Activated CD8-positive, alpha-beta memory T cell treated with anti-CD3 and anti-CD28 coated beads, Interleukin-2, amount 50 U/mL, for 24 hours (primary cell): Measurements from ENCODE around the gene BIVM.

Experiments used
- DNase-seq: peaks from one replicate; pipeline ENCODE4 v3.0.0-alpha.2; 2020; ENCODE audit errors: extremely low read depth

BIVM gene

DNA sequence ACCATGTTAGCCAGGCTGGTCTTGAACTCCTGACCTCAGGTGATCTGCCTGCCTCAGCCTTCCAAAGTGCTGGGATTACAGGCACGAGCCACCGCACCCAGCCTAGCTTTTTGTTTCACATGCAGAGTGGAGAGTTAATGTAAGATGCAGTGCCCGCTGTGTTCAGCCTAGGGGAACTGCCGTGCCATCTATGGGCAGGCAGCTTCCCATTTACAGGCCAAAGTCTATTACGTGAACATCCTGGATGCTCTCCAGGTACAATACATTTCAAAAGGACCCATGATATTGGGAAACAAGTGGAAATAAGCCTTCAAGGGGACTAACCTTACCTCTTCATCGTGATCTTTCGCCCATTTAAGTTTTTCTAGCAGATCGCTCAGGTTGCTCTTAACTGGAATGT is 10.2 kb upstream of the BIVM start:
- no peak for DNase-seq

DNA sequence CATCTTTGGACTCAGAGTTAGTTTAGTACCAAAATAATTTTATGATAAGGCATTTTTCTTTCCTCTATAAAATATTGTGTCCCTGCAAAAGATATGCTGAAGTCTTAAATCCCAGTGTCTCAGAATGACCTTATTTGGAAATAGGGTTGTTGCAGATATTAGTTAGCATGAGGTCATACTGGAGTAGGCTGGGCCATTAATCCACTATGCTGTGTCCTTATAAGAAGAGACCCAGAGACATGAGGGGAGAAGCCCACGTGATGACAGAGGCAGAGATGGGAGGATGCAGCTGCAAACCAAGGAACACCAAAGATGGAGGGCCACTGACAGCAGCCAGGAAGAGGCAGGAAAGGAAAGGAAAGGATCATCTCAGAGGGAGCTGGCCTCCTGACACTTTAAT is 6.5 kb upstream of the BIVM start:
- no peak for DNase-seq

DNA sequence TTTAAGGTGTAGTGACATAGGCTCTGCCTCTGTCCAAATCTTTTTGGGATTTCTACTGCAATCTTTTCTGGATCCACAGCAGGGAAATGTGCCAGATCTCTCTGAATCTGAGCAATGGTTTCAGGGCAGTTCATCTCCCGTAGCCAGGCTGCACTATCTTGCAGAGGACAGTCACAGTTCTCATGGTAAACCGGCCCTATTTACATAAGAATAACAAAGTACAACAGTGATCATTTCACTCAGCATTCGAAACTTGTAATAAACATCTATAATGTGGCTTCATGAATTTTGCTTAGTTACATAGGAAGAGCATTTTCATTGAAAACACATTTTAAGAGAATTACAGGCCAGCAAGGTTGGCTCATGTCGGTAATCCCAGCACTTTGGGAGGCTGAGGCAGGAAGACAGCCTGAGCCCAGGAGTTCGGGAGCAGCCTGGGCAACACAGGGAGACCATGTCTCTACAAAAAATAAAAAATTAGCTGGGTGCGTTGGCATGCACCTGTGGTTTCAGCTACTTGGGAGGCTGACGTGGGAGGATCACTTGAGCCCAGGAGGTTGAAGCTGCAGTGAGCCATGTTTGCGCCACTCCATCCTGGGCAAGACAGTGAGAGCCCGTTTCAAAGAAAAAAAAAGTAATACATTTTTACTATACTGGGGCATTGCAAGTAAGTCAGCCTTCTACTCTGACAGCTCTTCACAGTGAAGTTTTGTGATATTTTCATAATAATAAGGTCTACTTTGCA is 5.1 kb upstream of the BIVM start:
- DNase-seq = no peak

DNA sequence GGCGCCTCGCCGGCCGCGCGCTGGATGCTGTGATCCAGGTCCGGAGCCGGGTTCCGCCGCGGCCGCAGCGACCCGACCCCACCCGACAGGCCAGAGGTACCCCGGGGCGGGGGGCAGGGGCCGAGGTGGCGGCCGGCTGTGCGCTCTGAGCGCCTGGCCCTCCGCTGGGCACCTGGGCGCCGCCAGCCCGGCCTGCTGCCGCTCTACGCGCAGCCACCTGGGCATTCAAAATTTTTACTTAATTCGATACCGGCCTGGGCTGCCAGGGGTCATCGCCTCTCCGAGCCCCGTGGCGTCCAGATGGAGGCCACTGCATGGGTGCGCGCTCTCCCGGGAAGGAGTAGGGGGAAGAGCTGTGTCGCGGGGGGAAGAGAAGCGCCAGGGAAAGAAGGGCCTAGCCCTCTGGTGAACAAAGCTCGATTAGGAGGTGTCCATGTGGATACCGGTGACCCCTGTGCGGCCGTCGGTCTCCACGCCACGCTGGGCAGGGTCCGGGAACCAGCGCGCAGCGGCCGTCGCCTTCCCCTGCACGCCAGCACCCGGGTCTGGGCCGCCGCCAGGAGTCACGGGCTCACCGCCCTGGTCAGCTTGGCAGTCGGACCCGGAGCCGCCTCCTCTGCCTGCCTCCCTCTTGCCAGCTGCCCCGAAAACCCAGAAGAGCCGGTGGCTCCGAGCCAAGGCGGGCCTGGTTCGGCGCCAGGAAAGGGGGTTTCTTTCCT is 666 bp downstream of the BIVM start:
- DNase-seq = no peak

DNA sequence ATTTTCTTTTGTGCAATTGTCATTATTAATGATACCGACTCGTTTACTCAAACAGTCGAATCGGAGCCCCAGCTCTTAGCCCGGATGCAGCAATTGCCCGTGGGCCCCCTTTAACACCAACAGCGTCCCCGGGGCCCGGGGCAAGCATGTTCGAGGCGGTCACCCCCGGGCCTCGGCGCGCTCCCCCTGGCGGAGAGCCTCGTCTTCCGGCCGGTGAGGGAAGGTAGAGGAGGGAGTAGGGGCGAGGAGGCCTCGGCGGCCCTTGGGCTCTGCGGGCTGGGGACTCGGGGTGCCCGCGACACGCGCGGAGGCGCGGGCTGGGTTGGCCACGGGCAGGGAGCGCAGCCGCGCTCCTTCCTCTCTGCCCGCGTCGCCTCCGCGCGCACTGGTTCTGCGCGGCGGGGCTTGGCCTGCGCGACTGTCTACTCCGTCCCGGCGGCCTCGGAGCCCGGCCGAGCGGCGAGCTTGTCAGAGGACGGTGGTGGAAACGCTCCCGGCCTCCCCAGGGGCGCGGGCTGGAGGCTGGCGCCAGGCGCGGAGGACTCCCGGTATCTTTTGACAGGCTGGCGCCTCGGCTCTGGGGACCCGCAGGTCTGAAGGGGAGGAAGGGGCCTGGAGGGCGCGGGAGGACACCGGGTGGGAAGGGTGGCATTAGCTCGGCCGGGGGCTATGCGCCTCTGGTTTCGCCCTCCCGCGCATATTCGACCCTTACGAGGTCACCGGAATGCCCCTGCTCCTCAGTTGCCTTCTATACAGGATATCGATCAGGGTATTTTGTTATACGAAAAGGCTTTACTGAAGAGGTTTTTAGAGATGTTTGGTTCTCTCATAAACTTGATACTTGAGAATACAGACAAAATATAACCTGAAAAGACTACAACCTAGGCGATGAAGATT is 1.5 kb downstream of the BIVM start:
- DNase-seq = peak; percentile 49

DNA sequence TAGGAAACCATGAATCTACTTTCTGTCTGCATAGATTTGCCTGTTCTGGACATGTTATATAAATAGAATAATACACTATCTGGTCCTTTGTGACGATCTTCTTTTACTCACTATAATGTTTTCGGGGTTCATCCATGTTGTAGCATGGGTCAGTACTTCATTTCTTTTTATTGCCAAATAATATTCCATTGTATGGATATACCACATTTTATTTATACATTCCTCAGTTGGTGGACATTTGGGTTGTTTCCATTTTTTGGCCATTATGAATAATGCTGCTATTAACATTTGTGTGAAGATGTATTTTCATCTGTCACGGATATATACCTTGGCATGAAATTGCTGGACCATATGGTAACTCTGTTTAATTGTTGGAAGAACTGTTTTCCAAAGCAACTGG is 6.8 kb downstream of the BIVM start:
- DNase-seq = no peak

DNA sequence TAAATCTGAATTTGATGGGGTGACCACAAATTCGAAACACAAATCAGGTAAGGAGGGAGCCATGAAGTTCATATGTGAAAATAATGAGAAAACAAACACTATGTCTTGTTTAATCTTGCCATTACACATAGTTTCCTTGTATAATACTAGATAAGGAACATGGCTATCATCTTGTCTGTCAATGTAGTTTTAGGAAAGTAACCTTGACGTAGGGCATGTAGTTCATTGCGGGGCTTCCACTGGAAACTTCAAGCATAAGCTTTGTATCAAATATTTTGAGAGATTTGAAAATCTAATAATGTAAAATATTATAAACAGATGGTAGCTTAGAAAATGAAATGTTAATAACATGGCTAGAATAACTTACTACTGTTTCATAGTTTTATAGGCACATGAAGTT is 8.8 kb downstream of the BIVM start:
- DNase-seq = no peak

DNA sequence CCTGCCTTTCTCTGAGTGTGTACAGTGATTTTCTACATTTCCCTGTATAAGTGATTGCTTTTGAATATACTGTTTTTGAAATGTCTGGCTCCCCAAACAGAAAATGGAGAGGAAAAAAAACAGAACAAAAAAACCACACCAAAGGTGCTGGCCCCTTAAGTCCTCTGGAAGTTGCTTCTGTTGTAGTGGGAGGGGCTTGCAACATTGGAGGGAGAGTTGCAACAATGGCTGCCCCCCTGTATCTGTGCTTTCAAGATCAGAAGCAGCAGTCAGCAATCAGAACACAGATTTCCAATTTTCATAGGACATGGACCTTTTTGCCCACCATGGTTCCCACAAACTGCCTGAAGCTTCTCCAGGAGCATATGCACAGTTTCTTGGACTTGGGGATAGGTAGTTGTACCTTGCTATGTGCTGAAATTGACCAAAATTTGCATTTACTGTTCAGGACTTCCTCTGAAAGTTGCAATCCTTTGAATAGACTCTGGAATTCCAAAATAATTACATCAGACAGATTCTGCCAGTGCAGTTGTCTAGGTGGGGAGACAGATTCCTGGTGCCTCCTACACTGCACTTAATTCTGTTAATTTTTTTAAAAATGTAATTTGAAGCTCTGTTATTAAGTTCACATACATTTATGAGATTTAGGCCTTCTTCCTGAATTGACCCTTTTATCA is 13.8 kb downstream of the BIVM start:
- no peak for DNase-seq

DNA sequence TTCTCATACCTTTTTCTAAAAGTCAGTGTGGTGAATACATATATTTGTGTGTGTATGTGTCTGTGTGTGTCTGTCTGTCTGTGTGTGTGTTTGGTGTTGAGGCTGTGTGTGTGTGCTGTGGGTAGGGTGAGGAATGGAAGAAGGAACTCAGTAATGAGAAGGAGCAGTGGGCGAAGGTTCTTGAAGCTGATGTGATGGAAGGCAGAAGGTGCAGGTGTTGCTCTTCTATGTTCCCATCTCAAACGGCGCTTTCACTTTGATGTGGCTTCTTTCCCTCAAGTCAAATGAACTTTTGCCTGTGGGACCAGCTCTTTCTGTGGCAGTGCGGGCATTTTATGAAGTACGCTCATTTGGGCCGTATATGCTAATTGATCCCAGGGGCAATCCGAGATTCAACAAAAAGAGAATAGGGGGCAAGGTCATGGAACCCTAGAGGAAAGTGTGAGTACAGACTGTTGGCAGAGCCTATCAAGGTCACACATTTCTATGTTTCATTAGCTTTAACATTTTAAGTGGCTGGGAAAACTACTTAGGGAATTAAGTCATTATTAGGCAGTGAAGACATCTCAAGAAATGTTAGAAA is 15.2 kb downstream of the BIVM start:
- no peak for DNase-seq

DNA sequence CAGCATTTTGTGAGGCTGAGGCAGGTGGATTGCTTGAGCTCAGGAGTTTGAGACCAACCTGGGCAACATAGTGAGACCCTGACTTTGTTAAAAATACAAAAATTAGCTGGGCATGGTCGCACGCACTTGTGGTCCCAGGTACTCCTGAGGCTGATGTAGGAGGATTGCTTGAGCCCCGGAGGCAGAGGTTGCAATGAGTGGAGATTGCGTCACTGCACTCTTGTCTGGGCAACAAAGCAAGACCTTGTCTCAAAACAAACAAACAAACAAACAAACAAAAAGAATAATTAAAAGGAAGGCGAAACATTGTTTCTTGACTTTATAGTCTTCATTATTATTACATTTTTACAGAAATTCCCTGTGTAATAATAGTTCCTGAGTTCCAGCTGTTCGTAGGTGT is 15.9 kb downstream of the BIVM start:
- no peak for DNase-seq

DNA sequence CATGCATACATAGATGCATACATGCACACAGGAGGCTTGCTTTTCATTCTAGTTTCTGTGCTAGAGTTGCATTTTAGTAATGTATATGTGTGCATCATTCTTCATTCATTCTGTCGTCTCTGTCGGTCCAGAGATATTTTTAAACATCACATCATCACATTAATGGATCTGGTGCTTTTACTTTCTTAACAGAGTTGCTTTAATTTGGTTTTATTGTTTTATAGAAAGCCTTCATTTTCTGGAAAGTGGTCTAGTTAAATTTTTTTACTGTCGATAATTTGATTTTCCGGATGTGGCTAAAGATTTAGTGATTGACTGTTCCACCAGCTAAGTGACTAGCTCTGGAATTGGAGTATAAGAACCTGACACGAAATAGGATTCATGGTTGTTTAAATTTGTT is 16.9 kb downstream of the BIVM start:
- DNase-seq = no peak

DNA sequence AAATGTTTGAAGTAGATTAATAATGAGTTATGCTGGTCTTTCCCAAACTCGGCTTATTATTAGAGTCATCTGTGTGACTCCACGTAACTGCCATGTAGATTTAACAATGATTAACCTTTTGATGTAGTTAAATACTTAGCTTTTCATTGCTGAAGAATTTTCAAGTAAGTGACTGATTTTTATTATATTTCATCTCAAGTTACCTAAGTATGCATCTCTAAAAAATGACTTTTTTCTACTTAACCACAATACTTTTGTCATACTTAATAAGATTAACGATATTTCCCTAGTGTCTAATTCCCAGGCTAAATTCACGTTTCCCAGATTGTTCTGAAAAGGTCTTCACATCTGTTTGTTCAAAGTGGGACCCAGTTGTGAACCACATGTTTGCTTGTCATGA is 17.8 kb downstream of the BIVM start:
- DNase-seq = no peak

DNA sequence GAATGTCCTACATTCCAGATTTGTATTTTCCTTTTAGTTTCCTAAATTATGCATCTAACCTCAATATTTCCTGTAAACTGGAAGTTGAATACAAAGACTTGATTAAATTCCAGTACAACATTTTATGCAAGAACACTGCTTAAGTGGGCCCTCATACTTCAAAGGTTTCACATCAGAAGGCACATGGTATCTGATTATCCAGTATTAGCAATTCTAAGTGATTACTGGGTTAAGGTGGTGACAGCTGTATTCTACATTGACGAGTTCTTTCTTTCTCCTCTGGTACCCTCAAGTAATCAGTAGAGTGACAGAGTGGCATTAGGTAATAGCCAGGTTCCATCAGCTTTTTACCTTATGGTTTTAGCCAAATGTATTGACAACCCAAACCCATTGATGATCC is 18.3 kb downstream of the BIVM start:
- DNase-seq = no peak

DNA sequence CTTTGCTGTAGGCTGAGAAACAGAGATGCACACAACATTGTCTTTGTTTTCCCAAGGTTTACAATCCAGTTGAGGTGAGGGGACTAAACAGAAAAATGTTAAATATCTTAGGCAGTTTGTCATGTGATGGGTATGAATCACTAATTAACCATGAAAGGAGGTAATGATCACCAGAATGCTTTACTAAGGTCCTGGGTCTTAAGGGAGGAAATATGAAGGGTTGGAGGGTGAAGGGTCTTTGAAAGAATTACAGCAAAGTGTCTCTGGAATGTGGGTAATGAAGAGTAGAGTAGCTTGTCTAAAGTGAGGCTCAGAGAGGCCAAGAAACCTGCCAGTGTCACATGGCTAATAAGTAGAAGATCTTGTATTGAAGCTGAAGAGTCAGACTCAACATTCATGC is 19.0 kb downstream of the BIVM start:
- no peak for DNase-seq

DNA sequence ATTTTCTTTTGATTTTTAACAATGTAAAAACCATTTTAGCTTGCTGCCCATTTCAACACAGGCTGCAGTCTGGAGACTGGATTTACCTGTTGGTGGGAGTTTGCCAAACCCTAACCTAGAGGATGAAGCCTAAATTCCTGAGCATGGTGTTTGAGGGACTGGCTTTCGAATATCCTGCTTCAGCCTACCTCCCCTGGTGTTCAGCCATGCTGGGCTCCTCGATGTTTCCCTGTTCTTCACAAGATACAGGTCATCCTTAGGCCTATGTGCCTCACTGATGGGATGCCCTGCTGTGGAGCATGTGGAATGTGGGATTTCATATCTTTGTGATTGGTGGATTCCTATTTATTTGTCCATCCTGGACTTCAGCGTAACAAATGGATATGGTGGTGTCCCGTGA is 26.5 kb downstream of the BIVM start:
- DNase-seq = no peak

DNA sequence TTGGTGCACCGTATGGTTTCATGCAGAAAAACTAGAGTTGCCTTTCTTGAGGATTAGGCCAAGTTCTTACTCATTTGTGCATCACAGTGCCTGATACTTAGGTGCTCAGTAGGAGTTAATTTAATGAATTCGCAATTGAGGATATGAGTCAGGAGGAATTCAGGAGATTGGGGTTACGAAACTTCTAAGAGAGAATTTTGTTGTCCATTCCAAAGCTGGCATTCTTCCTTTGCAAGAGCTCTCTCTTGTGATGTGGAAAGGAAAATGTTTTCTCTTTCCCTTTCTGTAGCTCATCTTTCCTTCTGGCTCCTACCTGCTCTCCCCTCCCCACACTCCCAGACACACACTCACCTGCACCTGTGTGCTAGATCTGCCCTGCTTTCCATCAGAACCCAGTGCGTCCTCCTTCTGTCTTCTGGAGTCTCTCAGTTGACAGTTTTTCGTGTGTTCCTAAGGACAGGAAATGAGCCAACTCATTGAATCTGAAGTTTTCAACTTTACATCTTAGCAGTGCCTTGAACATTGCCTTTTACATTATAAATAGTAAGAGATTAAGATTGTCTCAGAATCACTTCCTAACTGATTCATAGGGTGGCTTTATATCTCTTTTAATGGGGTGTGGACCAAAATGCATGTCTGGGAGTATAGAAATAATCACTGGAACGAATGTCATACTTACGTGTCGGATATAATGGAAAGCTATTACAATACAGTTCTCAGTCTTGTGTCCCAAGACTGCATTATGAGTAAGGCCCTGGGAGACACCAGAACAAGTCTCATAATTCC is 27.2 kb downstream of the BIVM start:
- no peak for DNase-seq

DNA sequence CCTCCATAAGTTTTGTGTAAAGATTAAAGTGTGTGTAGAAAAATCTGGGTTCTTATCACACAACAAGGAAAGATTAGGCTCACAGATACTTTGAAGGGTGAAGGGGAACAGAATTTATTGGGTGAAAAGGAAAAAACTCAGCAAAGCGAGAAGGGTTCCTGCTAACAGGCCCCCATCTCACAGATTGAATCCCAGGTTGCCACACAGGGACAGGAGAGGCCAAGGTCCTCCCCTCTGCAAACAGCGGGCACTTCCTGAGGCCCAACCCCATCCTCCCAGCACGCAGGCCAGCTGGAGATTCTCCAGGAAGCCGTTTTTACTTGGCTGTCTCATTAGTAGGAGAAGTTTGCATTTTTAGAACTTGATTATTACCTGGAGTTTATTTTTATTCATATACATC is 31.7 kb downstream of the BIVM start:
- DNase-seq = no peak

DNA sequence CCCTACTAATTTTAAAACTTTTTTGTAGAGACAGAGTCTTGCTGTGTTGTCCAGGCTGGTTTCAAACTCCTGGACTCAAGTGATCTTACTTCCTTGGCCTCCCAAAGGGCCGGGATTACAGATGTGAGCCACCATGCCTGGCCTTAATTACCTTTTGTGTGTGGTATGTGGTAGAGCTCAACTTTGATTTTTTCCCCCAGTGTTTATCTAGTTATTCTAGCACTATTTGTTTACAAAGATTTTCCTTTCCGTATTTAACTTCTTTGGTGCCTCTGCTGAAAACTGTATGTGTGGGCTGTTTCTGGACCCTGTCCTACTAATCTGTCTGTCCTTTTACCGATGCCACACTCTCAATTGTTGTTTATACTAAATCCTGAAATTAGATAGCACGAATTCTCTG is 37.6 kb downstream of the BIVM start:
- no peak for DNase-seq

DNA sequence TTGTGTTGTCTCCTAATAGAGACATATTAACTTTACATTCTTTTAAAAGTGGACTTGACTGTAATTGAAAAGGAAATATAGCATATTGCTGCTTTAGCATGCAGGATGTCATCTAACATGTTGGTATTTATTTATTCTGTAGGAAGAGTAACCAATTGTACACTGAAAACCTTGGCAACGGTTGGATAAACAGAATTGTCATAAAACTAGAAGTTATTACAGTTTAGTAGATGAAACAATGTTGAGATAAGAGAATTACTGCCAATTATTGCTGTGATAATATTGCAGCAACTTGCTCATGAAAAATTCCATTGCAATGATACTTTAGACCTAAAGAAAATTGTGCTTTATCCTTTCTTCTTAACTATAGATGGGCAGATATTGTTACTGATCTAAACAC is 39.4 kb downstream of the BIVM start:
- no peak for DNase-seq

DNA sequence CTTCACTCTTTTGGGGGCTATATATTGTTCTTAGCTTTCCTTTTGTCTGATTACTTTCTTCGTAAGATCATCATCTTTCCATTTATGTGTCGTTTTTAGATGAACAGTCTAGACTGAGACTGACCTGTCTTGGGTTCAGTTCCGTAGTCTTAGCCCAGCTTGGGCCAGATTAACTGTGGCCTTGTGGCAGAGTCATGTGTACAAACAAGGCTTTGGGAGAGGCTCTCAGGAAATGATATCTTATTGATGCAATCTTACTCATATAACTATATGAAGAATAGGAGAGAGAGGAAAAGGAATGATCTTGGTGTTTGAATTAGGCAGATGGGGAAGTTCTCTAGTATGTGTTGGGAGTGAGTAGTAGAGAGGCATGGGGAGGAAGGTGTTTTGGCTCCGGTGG is 40.1 kb downstream of the BIVM start:
- DNase-seq = no peak

DNA sequence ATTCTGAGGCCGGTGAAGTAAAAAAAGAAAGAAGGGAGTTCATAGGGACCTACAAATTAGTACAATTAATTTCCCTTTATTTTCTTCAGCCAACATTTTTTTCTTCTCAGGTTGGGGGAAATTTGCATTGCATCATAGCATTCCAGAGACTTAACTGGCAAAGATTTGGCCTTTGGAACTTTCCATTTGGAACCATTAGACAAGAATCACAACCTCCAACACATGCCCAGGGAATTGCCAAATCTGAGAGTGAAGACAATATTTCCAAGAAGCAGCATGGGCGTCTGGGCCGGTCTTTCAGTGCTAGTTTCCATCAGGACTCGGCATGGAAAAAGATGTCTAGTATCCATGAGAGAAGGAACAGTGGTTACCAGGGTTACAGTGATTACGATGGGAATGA is 40.5 kb downstream of the BIVM start:
- no peak for DNase-seq
